Fibroblast of lung (primary cell): ENCODE results near the gene FLACC1. TPM values are rescaled to one million over a fixed set of nuclear protein-coding genes. Genes with fewer than 3 reads are reported as not detected.
A peak's percentile ranks its signal among the peaks of the same experiment; 100 is the strongest.

Experiments used
- DNase-seq, 2 donors: peaks; one replicate each; pipeline versions ENCODE4 v3.0.0 to v3.0.0-alpha.2; 2010; ENCODE audit warnings: low read depth in 2 of 2
- H2AFZ ChIP-seq: 2 replicates; pipeline ENCODE4 v1.5.1; 2012; ENCODE audit warnings: low read length, control low read depth, inconsistent platforms
- H3K27ac ChIP-seq: 2 replicates; pipeline ENCODE4 v1.5.1; 2011; ENCODE audit warnings: low read length, control low read depth; ENCODE audit not compliant: insufficient read depth
- H3K27me3 ChIP-seq: 2 replicates; pipeline ENCODE4 v1.5.1; 2011; ENCODE audit warnings: mild to moderate bottlenecking, low read length; ENCODE audit not compliant: control insufficient read depth, insufficient read depth
- H3K36me3 ChIP-seq: 2 replicates; pipeline ENCODE4 v1.5.1; 2011; ENCODE audit warnings: low read length; ENCODE audit not compliant: control insufficient read depth, insufficient read depth
- H3K4me1 ChIP-seq: 2 replicates; pipeline ENCODE4 v1.5.1; 2011; ENCODE audit warnings: low read length; ENCODE audit not compliant: control insufficient read depth, insufficient read depth; ENCODE audit errors: extremely low read depth
- H3K4me2 ChIP-seq: 2 replicates; pipeline ENCODE4 v1.5.1; 2011; ENCODE audit warnings: low read length, control low read depth; ENCODE audit not compliant: insufficient read depth; ENCODE audit errors: extremely low read depth
- H3K4me3 ChIP-seq, 4 experiments: fragments of 200-600 bp in 1 of 4; sonication (generic) in 1 of 4; replicated peaks in 1 of 4; 2 replicates each; pipeline ENCODE4 v1.5.1; 2011 to 2016; ENCODE audit warnings: low read length in 4 of 4, low read depth in 3 of 4, mild to moderate bottlenecking in 3 of 4, control low read depth in 2 of 4, inconsistent platforms in 1 of 4, mixed read lengths in 1 of 4; ENCODE audit not compliant: insufficient read depth in 1 of 4; ENCODE audit errors: control extremely low read depth in 1 of 4
- H3K79me2 ChIP-seq: 2 replicates; pipeline ENCODE4 v1.5.1; 2012; ENCODE audit warnings: mild to moderate bottlenecking, low read length, inconsistent platforms; ENCODE audit not compliant: control insufficient read depth, insufficient read depth
- H3K9ac ChIP-seq: 2 replicates; pipeline ENCODE4 v1.5.1; 2011; ENCODE audit warnings: mild to moderate bottlenecking, low read length, control low read depth; ENCODE audit not compliant: insufficient read depth
- H3K9me3 ChIP-seq: 2 replicates; pipeline ENCODE4 v1.5.1; 2012; ENCODE audit warnings: low read depth, low read length; ENCODE audit not compliant: control insufficient read depth, insufficient read depth
- H4K20me1 ChIP-seq: 2 replicates; pipeline ENCODE4 v1.5.1; 2011; ENCODE audit warnings: low read length; ENCODE audit not compliant: control insufficient read depth, insufficient read depth; ENCODE audit errors: extremely low read depth
- EZH2 ChIP-seq: IDR thresholded peaks from 2 replicates; pipeline ENCODE4 v1.5.1; 2012; ENCODE audit warnings: low read length, control low read depth, mild to moderate bottlenecking; ENCODE audit errors: missing control alignments
- polyA plus RNA-seq, 2 donors: library from polyadenylated mRNA; depleted of rRNA in 1 of 2; stranded (reverse) in 1 of 2; unstranded in 1 of 2; fragments of >200 nt; gene quantifications; 2 replicates each; pipeline ENCODE4 v1.2.1, GENCODE V29; 2011 to 2012; ENCODE audit warnings: missing spikeins in 1 of 2
- total RNA-seq: library from RNA; depleted of rRNA; stranded (reverse); fragments of >200 nt; gene quantifications from 2 replicates; pipeline ENCODE4 v1.2.1, GENCODE V29; 2014
- TF ChIP-seq, protein P1 (sequence below), 2 donors: IDR thresholded peaks in 1 of 2; conservative IDR thresholded peaks in 1 of 2; 1 replicate in 1 of 2; 2 replicates in 1 of 2; pipeline ENCODE4 v1.5.1; 2011 to 2012; ENCODE audit warnings: low read length in 2 of 2, control low read depth in 1 of 2, inconsistent platforms in 1 of 2, low read depth in 1 of 2, mild to moderate bottlenecking in 1 of 2

FLACC1 gene
- total and polyA plus RNA-seq, 2 donors (not counting 1 experiment from before 2014, with no cell fraction given) = 0.56 to 1.3 TPM

DNA sequence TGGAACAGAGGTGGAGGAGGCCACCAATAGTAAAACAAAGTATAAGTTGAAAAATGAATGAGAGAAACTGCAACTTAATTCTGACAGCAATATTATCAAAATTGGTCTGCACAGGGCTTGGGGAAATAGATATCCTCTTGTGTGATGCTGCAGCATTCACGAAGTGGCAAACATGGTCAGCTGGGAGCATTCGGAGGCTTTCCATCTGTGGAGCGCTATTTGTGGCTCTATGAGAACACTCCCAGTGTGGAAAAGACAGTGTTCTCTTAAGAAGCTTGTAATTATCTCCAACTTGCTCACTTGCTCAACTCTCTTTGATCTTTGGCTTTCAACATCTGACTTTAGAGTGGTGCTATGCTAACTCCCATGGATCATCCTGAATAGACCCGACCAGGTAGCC, 3.1 kb upstream of the FLACC1 start:
- Histone ChIP-seq H2AFZ (no peak overlapping the region), H3K27me3 (no peaks in the 10 kb centered on the region), H3K4me3 (no peak overlapping the region), H3K9me3 (no peaks in the 10 kb centered on the region), H3K4me2 (no peak overlapping the region), H3K79me2 (no peaks in the 10 kb centered on the region), H3K36me3 (no peaks in the 10 kb centered on the region), H3K27ac (no peak overlapping the region), H3K9ac (no peak overlapping the region), H3K4me1 (peaks cover 6% of the 10 kb centered on the region), H4K20me1 (no peaks in the 10 kb centered on the region)
- TF ChIP-seq, protein P1, sequence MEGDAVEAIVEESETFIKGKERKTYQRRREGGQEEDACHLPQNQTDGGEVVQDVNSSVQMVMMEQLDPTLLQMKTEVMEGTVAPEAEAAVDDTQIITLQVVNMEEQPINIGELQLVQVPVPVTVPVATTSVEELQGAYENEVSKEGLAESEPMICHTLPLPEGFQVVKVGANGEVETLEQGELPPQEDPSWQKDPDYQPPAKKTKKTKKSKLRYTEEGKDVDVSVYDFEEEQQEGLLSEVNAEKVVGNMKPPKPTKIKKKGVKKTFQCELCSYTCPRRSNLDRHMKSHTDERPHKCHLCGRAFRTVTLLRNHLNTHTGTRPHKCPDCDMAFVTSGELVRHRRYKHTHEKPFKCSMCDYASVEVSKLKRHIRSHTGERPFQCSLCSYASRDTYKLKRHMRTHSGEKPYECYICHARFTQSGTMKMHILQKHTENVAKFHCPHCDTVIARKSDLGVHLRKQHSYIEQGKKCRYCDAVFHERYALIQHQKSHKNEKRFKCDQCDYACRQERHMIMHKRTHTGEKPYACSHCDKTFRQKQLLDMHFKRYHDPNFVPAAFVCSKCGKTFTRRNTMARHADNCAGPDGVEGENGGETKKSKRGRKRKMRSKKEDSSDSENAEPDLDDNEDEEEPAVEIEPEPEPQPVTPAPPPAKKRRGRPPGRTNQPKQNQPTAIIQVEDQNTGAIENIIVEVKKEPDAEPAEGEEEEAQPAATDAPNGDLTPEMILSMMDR (conservative IDR thresholded peaks at IDR 0.05 in 1 of 2, IDR thresholded peaks at IDR 0.05 in 1 of 2; ENCODE audit: low read depth in 1 of 2, low read length in 2 of 2) = no peak
- TF ChIP-seq EZH2 = no peak
- no peak for DNase-seq

DNA sequence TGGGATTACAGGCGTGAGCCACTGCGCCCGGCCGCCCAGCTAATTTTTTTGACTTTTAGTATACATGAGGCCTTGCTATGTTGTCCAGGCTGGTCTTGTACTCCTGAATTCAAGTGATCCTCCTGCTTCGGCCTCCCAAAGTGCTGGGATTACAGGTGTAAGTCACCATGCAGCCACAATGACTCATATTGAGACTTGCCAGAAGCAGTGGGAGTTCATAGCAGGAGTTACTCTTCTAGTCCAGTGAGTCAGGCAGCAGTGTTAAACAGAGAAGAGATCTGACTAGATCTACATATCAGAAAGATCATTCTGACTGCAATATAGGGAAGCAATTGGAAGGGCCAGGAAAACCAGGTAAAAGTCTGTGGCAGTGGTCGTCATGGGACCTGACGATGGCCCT, 1.5 kb upstream of the FLACC1 start:
- no peaks in the 10 kb centered on the region for H4K20me1 ChIP-seq
- peak overlapping the region; percentile 22 for H3K27ac ChIP-seq
- H3K9me3 ChIP-seq = no peaks in the 10 kb centered on the region
- no peaks in the 10 kb centered on the region for H3K36me3 ChIP-seq
- no peaks in the 10 kb centered on the region for H3K79me2 ChIP-seq
- H2AFZ ChIP-seq = no peak overlapping the region
- no peak overlapping the region for H3K9ac ChIP-seq
- peak overlapping the region; percentile 17 for H3K4me2 ChIP-seq
- peaks cover 6% of the 10 kb centered on the region for H3K4me1 ChIP-seq
- DNase-seq = peak; percentile 66 to 83
- no peaks in the 10 kb centered on the region for H3K27me3 ChIP-seq
- no peak overlapping the region for H3K4me3 ChIP-seq
- no peak for TF ChIP-seq EZH2
- TF ChIP-seq, protein P1 (conservative IDR thresholded peaks at IDR 0.05 in 1 of 2, IDR thresholded peaks at IDR 0.05 in 1 of 2; ENCODE audit: low read depth in 1 of 2, low read length in 2 of 2) = no peak

DNA sequence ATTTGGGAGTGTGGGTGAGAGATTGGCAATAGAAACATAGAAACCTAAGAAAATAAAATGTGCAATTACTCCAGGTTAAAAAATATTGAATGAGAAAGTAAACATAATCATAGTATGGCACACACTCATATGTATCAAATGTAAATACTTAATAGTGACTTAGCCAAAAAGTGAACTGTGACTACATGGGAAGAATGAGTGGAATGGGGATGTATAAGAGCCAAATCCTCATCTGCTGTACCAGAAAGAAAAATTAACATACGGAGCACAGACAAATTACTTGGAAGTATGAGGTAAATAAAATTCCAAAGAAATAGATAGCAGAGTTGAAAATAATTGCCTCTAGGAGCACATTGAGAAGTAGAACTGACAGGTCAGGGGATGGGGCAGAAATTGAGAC, 4.0 kb downstream of the FLACC1 start:
- no peak overlapping the region for H3K9ac ChIP-seq
- no peaks in the 10 kb centered on the region for H3K36me3 ChIP-seq
- no peak overlapping the region for H3K4me2 ChIP-seq
- H4K20me1 ChIP-seq = no peaks in the 10 kb centered on the region
- no peak overlapping the region for H2AFZ ChIP-seq
- peaks cover 2% of the 10 kb centered on the region for H3K4me1 ChIP-seq
- H3K4me3 ChIP-seq = no peak overlapping the region
- no peaks in the 10 kb centered on the region for H3K27me3 ChIP-seq
- H3K27ac ChIP-seq = no peak overlapping the region
- TF ChIP-seq, protein P1 (conservative IDR thresholded peaks at IDR 0.05 in 1 of 2, IDR thresholded peaks at IDR 0.05 in 1 of 2; ENCODE audit: low read depth in 1 of 2, low read length in 2 of 2) = no peak
- no peak for TF ChIP-seq EZH2
- peak; percentile 9 to 27 for DNase-seq
- H3K9me3 ChIP-seq = no peaks in the 10 kb centered on the region
- H3K79me2 ChIP-seq = no peaks in the 10 kb centered on the region
